Fibroblast of villous mesenchyme (primary cell): ENCODE measurements around the gene ZFR2. TPM values are rescaled to one million over a fixed set of nuclear protein-coding genes. Genes with fewer than 3 reads are reported as not detected.

Source experiments
- DNase-seq: peaks from one replicate; pipeline ENCODE4 v3.0.0-alpha.2; 2010; ENCODE audit warnings: low read depth
- H3K4me3 ChIP-seq: 2 replicates; pipeline ENCODE4 v1.5.1; 2011; ENCODE audit warnings: low read depth, mild to moderate bottlenecking, low read length
- total RNA-seq: library from RNA; depleted of rRNA; stranded (reverse); fragments of >200 nt; gene quantifications from 2 replicates; pipeline ENCODE4 v1.2.3, GENCODE V29; 2012
- TF ChIP-seq, protein P1 (sequence below): IDR thresholded peaks from 2 replicates; pipeline ENCODE4 v1.5.1; 2012; ENCODE audit warnings: low read depth, mild to moderate bottlenecking, low read length; ENCODE audit not compliant: insufficient read depth

Gene ZFR2
- total RNA-seq, 1 donor = not detected

DNA sequence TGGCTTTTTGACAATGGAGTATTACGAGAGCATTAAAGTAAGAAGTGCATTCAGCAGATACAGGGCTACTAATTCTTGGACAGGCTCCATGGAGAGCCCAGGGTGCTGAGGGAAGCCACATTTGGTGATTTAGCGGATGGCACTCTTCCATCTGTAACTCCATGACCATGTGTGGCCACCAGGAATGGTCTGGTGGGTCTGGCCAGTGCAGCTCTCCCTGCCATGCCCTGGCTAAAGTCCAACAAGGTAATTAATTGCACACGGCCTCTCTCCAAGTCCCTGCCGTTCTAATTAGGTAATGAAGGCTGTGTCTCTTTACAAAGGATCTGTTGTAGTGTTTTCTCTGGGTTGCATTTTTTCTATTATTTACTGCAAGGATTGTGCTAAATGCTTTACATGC is 4.3 kb upstream of the ZFR2 start:
- H3K4me3 ChIP-seq = no peak overlapping the region
- no peak for DNase-seq
- TF ChIP-seq, protein P1, sequence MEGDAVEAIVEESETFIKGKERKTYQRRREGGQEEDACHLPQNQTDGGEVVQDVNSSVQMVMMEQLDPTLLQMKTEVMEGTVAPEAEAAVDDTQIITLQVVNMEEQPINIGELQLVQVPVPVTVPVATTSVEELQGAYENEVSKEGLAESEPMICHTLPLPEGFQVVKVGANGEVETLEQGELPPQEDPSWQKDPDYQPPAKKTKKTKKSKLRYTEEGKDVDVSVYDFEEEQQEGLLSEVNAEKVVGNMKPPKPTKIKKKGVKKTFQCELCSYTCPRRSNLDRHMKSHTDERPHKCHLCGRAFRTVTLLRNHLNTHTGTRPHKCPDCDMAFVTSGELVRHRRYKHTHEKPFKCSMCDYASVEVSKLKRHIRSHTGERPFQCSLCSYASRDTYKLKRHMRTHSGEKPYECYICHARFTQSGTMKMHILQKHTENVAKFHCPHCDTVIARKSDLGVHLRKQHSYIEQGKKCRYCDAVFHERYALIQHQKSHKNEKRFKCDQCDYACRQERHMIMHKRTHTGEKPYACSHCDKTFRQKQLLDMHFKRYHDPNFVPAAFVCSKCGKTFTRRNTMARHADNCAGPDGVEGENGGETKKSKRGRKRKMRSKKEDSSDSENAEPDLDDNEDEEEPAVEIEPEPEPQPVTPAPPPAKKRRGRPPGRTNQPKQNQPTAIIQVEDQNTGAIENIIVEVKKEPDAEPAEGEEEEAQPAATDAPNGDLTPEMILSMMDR = no peak

DNA sequence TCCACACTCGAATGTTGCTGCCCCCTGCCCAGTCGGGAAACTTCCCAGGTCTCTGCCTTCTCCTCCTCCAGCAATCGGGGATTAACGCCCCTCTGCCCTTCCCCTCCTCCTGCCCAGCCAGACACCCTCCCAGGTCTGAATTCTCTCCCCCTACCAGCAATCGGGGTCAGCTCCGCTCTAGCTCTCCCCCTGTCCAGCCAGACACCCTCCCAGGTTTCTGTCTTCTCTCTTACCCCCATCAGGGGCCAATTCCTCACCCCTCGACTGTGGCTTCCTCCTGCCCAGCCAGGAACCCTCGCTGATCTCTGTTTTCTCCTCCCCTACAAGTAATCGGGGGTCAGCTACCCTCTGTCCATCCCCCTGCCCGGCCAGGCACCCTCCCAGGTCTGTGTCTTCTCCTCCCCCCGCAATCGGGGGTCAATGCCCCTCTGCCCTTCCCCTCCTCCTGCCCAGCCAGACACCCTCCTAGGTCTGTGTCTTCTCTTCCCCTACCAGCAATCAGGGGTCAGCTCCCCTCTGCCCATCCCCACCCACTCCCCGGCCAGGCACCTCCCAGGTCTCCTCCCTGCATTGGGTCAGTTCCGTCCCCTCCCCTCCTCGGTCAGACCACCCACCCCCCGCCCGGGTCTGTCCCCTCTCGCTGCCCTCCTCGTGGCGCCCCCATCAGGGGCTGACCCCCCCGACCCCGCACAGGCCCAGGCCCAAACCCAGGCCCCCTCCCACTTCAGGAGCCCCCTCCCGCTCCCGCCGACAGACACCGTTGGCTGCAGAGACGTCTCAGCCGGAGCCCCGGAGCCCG is 668 bp downstream of the ZFR2 start:
- TF ChIP-seq, protein P1 = no peak
- no peak for DNase-seq

DNA sequence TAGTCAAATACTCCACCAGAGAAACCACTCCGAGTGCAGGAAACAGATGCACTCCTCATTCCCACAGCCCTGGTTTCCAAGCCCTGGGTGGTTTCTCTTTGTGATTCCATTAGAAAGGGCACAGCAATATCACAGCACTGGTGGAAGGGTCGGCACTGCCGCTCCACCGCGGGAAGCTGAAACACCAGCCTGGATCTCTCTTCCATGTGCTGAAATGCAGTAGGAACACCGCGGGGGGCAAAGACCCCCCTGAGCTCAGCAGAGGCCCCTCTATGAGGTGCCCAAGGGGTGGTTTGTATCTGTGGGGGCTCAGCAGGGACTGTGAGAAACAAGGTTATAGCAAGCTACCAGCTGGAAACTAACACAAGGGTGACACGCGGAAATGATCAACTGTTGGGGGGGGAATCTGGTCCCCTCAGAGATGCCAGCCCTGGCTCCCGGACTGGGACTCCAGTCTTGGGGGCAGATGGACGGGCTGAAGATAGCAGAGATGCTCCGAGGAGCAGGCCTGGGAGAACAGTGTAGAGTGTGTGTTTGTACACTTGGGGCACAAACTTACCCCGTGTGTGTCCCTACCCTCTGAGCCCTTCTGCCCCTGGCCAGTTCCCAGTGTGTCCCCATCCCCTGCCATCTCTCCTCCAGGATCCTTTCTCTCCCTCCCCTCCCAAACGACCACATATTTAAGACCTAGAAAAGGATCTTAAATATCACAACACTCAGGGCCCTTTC is 1.8 kb downstream of the ZFR2 start:
- no peak for DNase-seq
- H3K4me3 ChIP-seq = no peak overlapping the region
- TF ChIP-seq, protein P1 = no peak

More for the DNA sequence above, 668 bp downstream of the ZFR2 start:
- H3K4me3 ChIP-seq = no peak overlapping the region

DNA sequence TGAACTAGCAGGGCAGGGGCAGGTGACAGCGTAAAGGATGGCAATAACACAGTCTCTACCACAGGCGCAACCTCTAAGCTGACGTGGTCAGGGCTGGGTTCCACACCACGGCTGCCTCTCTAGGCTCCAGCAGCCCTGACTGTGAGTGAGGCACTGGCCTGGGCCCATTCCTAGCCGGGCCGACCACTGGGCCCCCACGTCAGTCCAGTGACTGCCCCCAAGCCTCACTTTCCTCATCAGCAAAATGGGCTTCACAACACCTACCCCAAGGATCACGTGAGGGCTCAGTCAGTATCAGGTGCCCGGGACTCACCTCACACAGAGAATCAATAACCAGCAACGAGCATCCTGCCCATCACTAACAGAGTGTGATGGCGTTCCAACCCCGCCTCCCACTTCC is 5.2 kb downstream of the ZFR2 start:
- H3K4me3 ChIP-seq = no peak overlapping the region
- TF ChIP-seq, protein P1 = no peak
- DNase-seq = no peak

DNA sequence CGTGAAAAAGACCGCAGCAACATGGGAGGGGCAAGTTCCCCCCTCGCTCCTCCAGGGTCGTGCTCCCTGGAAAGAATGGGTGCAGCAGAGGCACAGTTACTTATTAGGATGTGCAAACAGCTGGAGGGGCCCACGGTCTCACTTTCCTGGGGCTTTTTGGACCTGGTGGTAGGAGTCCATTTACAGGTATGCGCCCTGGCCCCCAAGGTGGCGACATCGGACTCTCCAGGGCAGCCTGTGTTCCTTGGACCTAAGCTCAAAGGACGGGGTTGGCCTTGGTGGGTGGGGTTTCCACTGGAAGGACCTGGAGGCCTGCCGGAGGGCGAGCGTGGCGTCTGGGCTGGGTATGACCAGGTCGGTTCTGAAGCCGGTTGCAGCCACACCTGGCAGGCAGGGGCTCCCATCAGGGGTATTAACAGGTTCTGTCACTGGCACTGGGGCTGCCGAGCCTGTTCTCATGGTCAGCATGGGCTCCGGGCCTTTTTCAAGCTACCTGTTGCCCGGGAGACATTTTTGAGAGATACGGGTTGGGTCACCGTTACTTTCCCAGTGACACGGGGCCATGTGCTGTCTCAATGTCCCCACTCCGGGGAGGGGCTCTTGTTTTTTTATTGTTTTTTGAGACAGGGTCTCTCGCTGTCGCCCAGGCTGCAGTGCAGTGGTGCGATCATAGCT is 5.9 kb downstream of the ZFR2 start:
- H3K4me3 ChIP-seq = no peak overlapping the region
- TF ChIP-seq, protein P1 = no peak
- DNase-seq = no peak

DNA sequence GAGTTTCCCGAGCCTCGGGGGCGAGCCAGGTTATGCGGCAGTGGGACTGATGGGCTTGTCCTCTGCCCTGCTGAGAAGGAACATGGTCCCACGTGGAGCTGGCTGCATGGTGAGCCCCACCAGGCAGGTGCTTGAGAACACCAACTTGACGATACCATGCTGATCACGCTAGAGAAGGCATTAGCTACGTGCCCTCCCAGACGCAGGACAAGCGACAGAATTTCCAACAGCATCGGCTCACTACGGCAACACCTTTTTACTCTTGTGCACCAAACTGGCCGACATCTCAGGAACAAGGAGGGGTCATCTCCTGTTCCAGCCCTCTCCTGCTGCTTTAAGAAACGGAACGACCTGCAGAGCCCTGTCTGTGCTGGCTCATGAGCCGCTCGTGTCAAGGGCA is 8.3 kb downstream of the ZFR2 start:
- no peak overlapping the region for H3K4me3 ChIP-seq
- TF ChIP-seq, protein P1 = no peak
- DNase-seq = no peak
